Measurements from ENCODE around the gene BIRC6. TPM values are rescaled to one million over a fixed set of nuclear protein-coding genes. Genes with fewer than 3 reads are reported as not detected.
"Not testable (repeated sequence)": the region's sequence is repeated elsewhere in the genome, so short reads cannot be mapped to it uniquely, and the experiment has no call there.

The BIRC6 gene
- total and polyA plus RNA-seq, 2 donors (not counting 1 experiment from before 2014, with no cell fraction given), result 41.7 to 166 TPM

DNA sequence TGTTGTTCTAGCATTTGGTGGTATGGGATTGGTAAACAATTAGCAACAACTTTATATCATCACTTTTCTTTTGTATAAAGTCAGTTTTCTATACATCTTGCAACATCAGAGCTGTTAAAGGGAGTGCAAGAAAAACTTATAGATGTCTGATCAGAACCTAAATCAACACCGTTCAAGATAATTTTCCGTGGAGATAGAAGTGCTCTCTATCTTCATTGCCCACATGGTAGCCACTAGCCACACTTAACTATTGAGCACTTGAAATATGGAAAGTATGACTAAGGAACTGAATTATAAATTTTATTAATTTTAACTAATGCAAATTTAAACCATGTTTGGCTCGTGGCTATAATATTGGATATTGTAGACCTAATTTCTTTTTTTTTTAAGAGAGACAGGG, 276.2 kb downstream of the BIRC6 start:
- ChIA-PET CTCF (no interaction called here), POLR2A (interaction anchor here (0.6 kb wide), 1 partner anchor 118 kb away, joined by 5 read pairs; no protein-coding TSS in a partner anchor)
- H2AFZ ChIP-seq (ENCODE audit: insufficient read depth, low read depth, low read length, poor library complexity, severe bottlenecking), result no peak overlapping the region
- no peaks in the 10 kb centered on the region for H3K27me3 Mint-ChIP-seq
- DNase-seq (no peak), ATAC-seq (ENCODE audit: low read depth) (no peak)
- 80% methylated on average over 1 of the region's 3 CpGs for whole genome bisulfite sequencing (ENCODE audit: insufficient coverage)
- H3K27ac Mint-ChIP-seq, result no peak overlapping the region
- H3K4me3 Mint-ChIP-seq, result no peak overlapping the region
- H3K27ac ChIP-seq (ENCODE audit: low read length in 2 of 2), result no peak overlapping the region
- H3K9ac ChIP-seq (ENCODE audit: low read length), result no peak overlapping the region
- intact Hi-C loops (cut with micrococcal nuclease), result no loop called here
- H3K4me1 Mint-ChIP-seq, result peaks cover 9% of the 10 kb centered on the region
- TF ChIP-seq EZH2 (IDR thresholded peaks at IDR 0.05; ENCODE audit: borderline replicate concordance, insufficient read depth, low read depth, low read length, poor library complexity, severe bottlenecking), result no peak
- TF ChIP-seq, protein P1, sequence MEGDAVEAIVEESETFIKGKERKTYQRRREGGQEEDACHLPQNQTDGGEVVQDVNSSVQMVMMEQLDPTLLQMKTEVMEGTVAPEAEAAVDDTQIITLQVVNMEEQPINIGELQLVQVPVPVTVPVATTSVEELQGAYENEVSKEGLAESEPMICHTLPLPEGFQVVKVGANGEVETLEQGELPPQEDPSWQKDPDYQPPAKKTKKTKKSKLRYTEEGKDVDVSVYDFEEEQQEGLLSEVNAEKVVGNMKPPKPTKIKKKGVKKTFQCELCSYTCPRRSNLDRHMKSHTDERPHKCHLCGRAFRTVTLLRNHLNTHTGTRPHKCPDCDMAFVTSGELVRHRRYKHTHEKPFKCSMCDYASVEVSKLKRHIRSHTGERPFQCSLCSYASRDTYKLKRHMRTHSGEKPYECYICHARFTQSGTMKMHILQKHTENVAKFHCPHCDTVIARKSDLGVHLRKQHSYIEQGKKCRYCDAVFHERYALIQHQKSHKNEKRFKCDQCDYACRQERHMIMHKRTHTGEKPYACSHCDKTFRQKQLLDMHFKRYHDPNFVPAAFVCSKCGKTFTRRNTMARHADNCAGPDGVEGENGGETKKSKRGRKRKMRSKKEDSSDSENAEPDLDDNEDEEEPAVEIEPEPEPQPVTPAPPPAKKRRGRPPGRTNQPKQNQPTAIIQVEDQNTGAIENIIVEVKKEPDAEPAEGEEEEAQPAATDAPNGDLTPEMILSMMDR (IDR thresholded peaks at IDR 0.05), result no peak
- H4K20me1 ChIP-seq (ENCODE audit: control insufficient read depth, insufficient read depth, low read length, poor library complexity, severe bottlenecking), result no peaks in the 10 kb centered on the region
- H3K9me3 ChIP-seq (ENCODE audit: control extremely low read depth in 1 of 3, control insufficient read depth in 2 of 3, insufficient read depth in 1 of 3, low read length in 2 of 3), result no peaks in the 10 kb centered on the region
- peaks cover 20 to 54% of the 10 kb centered on the region in 2 experiments for H3K36me3 ChIP-seq (replicated peaks in 1 of 2; ENCODE audit: control extremely low read depth in 1 of 2, control insufficient read depth in 1 of 2, extremely low read depth in 1 of 2, insufficient read depth in 2 of 2, low read length in 1 of 2)
- H3K27me3 ChIP-seq (replicated peaks in 1 of 4; ENCODE audit: control extremely low read depth in 1 of 4, control insufficient read depth in 3 of 4, insufficient read depth in 4 of 4, low read length in 3 of 4), result no peaks in the 10 kb centered on the region
- H3K9me3 Mint-ChIP-seq (ENCODE audit: insufficient read depth), result no peaks in the 10 kb centered on the region
- H3K4me1 ChIP-seq (ENCODE audit: control insufficient read depth in 2 of 2, insufficient read depth in 2 of 2, low read length in 2 of 2), result peaks cover 4 to 11% of the 10 kb centered on the region in 2 donors
- no peak overlapping the region for H3K4me3 ChIP-seq (ENCODE audit: control extremely low read depth in 1 of 5, extremely low read depth in 1 of 5, insufficient read depth in 1 of 5, low read depth in 2 of 5, low read length in 4 of 5)
- peaks cover 30% of the 10 kb centered on the region for H3K79me2 ChIP-seq (ENCODE audit: control insufficient read depth, insufficient read depth, low read length)
- no peak overlapping the region for H3K4me2 ChIP-seq (replicated peaks; ENCODE audit: low read depth, low read length, poor library complexity, severe bottlenecking)

DNA sequence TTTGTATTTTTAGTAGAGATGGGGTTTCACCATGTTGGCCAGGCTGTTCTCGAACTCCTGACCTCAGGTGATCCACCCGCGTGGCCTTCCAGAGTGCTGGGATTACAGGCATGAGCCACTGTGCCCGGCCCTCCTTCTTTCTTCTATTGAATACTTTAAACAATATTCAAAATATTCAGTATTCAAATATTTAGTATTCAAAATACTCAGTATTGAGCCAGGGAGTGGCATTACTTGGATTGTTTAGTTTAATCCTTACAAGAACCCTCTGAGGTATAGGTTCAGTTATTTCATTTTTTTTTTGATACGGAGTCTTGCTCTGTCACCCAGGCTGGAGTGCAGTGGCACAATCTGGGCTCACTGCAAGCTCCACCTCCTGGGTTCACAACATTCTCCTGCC, 281.7 kb downstream of the BIRC6 start:
- H3K9me3 Mint-ChIP-seq (ENCODE audit: insufficient read depth); H3K79me2 ChIP-seq (ENCODE audit: control insufficient read depth, insufficient read depth, low read length); H3K4me1 Mint-ChIP-seq; H4K20me1 ChIP-seq (ENCODE audit: control insufficient read depth, insufficient read depth, low read length, poor library complexity, severe bottlenecking); H3K27me3 ChIP-seq (replicated peaks in 1 of 4; ENCODE audit: control extremely low read depth in 1 of 4, control insufficient read depth in 3 of 4, insufficient read depth in 4 of 4, low read length in 3 of 4); H3K4me3 ChIP-seq (ENCODE audit: control extremely low read depth in 1 of 5, extremely low read depth in 1 of 5, insufficient read depth in 1 of 5, low read depth in 2 of 5, low read length in 4 of 5); POLR2A ChIA-PET; CTCF ChIA-PET; H2AFZ ChIP-seq (ENCODE audit: insufficient read depth, low read depth, low read length, poor library complexity, severe bottlenecking); H3K9me3 ChIP-seq (ENCODE audit: control extremely low read depth in 1 of 3, control insufficient read depth in 2 of 3, insufficient read depth in 1 of 3, low read length in 2 of 3); ATAC-seq (ENCODE audit: low read depth); DNase-seq; intact Hi-C loops (cut with micrococcal nuclease); H3K27me3 Mint-ChIP-seq; H3K9ac ChIP-seq (ENCODE audit: low read length); H3K4me3 Mint-ChIP-seq; H3K27ac ChIP-seq (ENCODE audit: low read length in 2 of 2); H3K4me1 ChIP-seq (ENCODE audit: control insufficient read depth in 2 of 2, insufficient read depth in 2 of 2, low read length in 2 of 2); H3K27ac Mint-ChIP-seq; H3K4me2 ChIP-seq (replicated peaks; ENCODE audit: low read depth, low read length, poor library complexity, severe bottlenecking): not testable (repeated sequence)
- WGBS (ENCODE audit: insufficient coverage), result no CpG with 5 or more reads among the region's 5 CpGs
- peaks cover 19 to 68% of the 10 kb centered on the region in 2 experiments for H3K36me3 ChIP-seq (replicated peaks in 1 of 2; ENCODE audit: control extremely low read depth in 1 of 2, control insufficient read depth in 1 of 2, extremely low read depth in 1 of 2, insufficient read depth in 2 of 2, low read length in 1 of 2)
